HepG2 (cell line): Measurements from ENCODE around the gene FNDC8. TPM values are rescaled to one million over a fixed set of nuclear protein-coding genes. Genes with fewer than 3 reads are reported as not detected.

Experiments used
- GPN1 ChIP-seq: sonication (generic); formaldehyde crosslinking; IDR thresholded peaks from 2 replicates; pipeline ENCODE4 v1.5.1; 2020; ENCODE audit warnings: missing genetic modification reagents, borderline replicate concordance
- HNRNPH1 ChIP-seq: fragments of 200-400 bp; formaldehyde crosslinking; optimal IDR thresholded peaks from 2 replicates; pipeline ENCODE3; 2017; ENCODE audit warnings: mild to moderate bottlenecking, low read depth, low read length
- LCORL ChIP-seq, 2 experiments: fragments of 450-650 bp in 1 of 2; sonication (generic) in 1 of 2; formaldehyde crosslinking in 1 of 2; IDR thresholded peaks; 2 replicates each; pipeline versions ENCODE4 v1.5.0 to v1.6.1; 2017 to 2020; ENCODE audit warnings: antibody characterized with exemption in 1 of 2, missing genetic modification reagents in 1 of 2
- MATR3 ChIP-seq: sonication (generic); formaldehyde crosslinking; IDR thresholded peaks from 2 replicates; pipeline ENCODE4 v1.4.0; 2020; ENCODE audit warnings: missing genetic modification reagents
- PRDM10 ChIP-seq: sonication (generic); formaldehyde crosslinking; IDR thresholded peaks from 2 replicates; pipeline ENCODE4 v1.4.0; 2020; ENCODE audit warnings: low read depth, missing genetic modification reagents
- SCMH1 ChIP-seq: sonication (generic); formaldehyde crosslinking; IDR thresholded peaks from 2 replicates; pipeline ENCODE4 v1.9.0; 2021; ENCODE audit warnings: missing genetic modification reagents, mild to moderate bottlenecking, borderline replicate concordance
- TBX2 ChIP-seq: sonication (generic); formaldehyde crosslinking; IDR thresholded peaks from 2 replicates; pipeline ENCODE4 v1.5.0; 2020; ENCODE audit warnings: missing genetic modification reagents, mild to moderate bottlenecking, borderline replicate concordance
- ZBTB44 ChIP-seq: sonication (generic); formaldehyde crosslinking; IDR thresholded peaks from 2 replicates; pipeline ENCODE4 v1.4.0; 2020; ENCODE audit warnings: missing genetic modification reagents
- ZNF484 ChIP-seq: sonication (generic); formaldehyde crosslinking; IDR thresholded peaks from 2 replicates; pipeline ENCODE4 v1.5.1; 2020; ENCODE audit warnings: mild to moderate bottlenecking, low read depth, missing genetic modification reagents, borderline replicate concordance
- ZNF746 ChIP-seq: sonication (generic); formaldehyde crosslinking; IDR thresholded peaks from 2 replicates; pipeline ENCODE4 v1.8.0; 2022; ENCODE audit warnings: mild to moderate bottlenecking, missing genetic modification reagents
- polyA plus RNA-seq, 8 experiments: library from polyadenylated mRNA; depleted of rRNA in 3 of 8; stranded (reverse) in 7 of 8; unstranded in 1 of 8; fragments of >200 nt; fragmentation: Illumina TruSeq in 4 of 8; extraction: Trizol in 4 of 8; gene quantifications; 2 replicates each; pipeline versions ENCODE4 v1.2.1 to v1.2.3, GENCODE V29; 2011 to 2016; ENCODE audit warnings: low read depth in 4 of 8, missing spikeins in 1 of 8, mixed read lengths in 1 of 8; ENCODE audit not compliant: insufficient read depth in 1 of 8
- total RNA-seq, 5 experiments: library from RNA; depleted of rRNA; stranded (reverse); fragments of >200 nt; fragmentation: Illumina TruSeq; extraction: Trizol; gene quantifications; 2 replicates each; pipeline ENCODE4 v1.2.3, GENCODE V29; 2016; ENCODE audit warnings: low read depth in 1 of 5

The FNDC8 gene
- total and polyA plus RNA-seq, 2 of the 13 experiments (the other 11 are each of a cell fraction or from before 2014, with no cell fraction given), result not detected

DNA sequence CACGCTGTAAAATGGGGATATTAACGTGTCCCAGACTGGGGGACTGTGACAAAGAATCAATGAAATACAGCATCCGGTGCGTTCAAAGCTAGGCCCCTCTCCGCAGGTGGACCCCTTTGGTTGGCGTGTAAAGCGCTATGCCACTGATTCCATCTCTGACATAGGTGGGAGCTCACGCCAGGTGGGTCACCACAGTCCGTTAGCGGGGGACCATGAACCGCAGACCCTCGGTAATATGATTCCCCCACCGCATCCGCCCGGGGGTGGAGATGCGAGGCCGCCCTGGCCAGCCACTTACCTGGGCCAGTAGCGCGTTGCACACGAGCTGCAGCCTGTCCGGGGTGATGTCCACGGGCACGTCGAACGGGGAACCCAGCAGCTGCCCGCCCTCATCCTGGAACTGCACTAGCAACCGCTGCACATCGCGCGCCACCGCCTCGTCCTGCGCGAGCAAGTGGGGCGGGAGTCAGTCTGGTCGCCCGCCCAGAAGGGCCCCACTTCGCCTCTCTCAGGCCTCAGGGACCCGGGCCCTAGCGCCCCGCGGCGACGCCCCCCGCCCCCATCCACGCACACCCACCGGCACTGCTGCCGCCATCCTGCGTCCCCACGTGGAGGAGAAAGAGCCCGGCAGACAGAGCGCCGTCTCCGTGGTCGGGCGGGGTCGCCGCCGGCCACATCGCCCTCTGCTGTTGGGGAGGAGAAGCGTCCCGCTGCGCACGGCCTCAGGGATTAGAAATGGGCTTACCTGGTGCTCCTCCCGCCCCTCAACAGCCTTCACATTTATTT, 20.5 kb downstream of the FNDC8 start, which contains the start of gene NLE1 (continued):
- TF ChIP-seq PRDM10 (CRISPR knock-in tag) (peak; percentile 61; the same call in 1 of the 2 replicates), SCMH1 (CRISPR knock-in tag) (no peak), ZNF746 (CRISPR knock-in tag) (peak; percentile 64; the same call in 1 of the 2 replicates), LCORL (IDR thresholded peaks at IDR 0.05) (no peak), LCORL (CRISPR knock-in tag; IDR thresholded peaks at IDR 0.05) (no peak; the same call in 1 of the 2 replicates), TBX2 (CRISPR knock-in tag) (peak; percentile 87), ZNF484 (CRISPR knock-in tag) (no peak; the same call in 1 of the 2 replicates), ZBTB44 (CRISPR knock-in tag) (0 out of 2 replicates have a peak, but pooled peaks have one; percentile 70), MATR3 (CRISPR knock-in tag) (no peak), GPN1 (CRISPR knock-in tag) (0 out of 2 replicates have a peak, but pooled peaks have one; percentile 54), HNRNPH1 (no peak)
